IMR-90 (cell line): ENCODE measurements around the gene TLK2. TPM values are rescaled to one million over a fixed set of nuclear protein-coding genes. Genes with fewer than 3 reads are reported as not detected.

Experiments
- ATAC-seq: fragments of 200-7000 bp; cut with Tn5 transposase; 2 replicates; pipeline ENCODE4 v1.9.1; 2020; ENCODE audit warnings: low read depth, mild to moderate bottlenecking, moderate library complexity
- BruUV-seq: library from RNA; stranded (reverse); fragments of 400-500 nt; replicated peaks from 2 replicates; lab custom pipeline; 2021; lab: Mats Ljungman, UMichigan
- CTCF ChIA-PET: fragments of 300-600 bp; formaldehyde crosslinking; extraction: SDS; loops from one replicate; lab custom pipeline; 2021; ENCODE audit warnings: antibody characterized with exemption; lab: Yijun Ruan, JAX
- POLR2A ChIA-PET: fragments of 300-600 bp; sonication (Branson Sonifier 250); formaldehyde crosslinking; loops from one replicate; lab custom pipeline; 2022; ENCODE audit warnings: antibody characterized with exemption; ENCODE audit not compliant: unreplicated experiment; lab: Charles Lee
- DNase-seq: peaks from one replicate; pipeline ENCODE4 v3.0.0; 2013
- H2AFZ ChIP-seq: replicated peaks from 2 replicates; pipeline ENCODE3; 2013; ENCODE audit warnings: low read length, mild to moderate bottlenecking; ENCODE audit not compliant: poor library complexity
- H2AK5ac ChIP-seq: 2 replicates; pipeline ENCODE4 v1.6.1; 2013; ENCODE audit warnings: low read depth, low read length, inconsistent platforms
- H2AK9ac ChIP-seq: replicated peaks from 2 replicates; pipeline ENCODE3; 2013; ENCODE audit warnings: mild to moderate bottlenecking, low read depth, low read length, moderate library complexity; ENCODE audit not compliant: poor library complexity
- H2BK120ac ChIP-seq: 2 replicates; pipeline ENCODE4 v1.6.1; 2013; ENCODE audit warnings: low read depth, low read length, inconsistent platforms
- H2BK15ac ChIP-seq: 3 replicates; pipeline ENCODE4 v1.6.1; 2013; ENCODE audit warnings: low read depth, low read length, inconsistent platforms
- H2BK20ac ChIP-seq: 2 replicates; pipeline ENCODE4 v1.6.1; 2013; ENCODE audit warnings: low read depth, mild to moderate bottlenecking, inconsistent platforms, low read length, moderate library complexity
- H2BK5ac ChIP-seq: 2 replicates; pipeline ENCODE4 v1.6.1; 2013; ENCODE audit warnings: mild to moderate bottlenecking, low read depth, low read length, inconsistent platforms; ENCODE audit not compliant: poor library complexity, severe bottlenecking
- H3K14ac ChIP-seq: replicated peaks from 2 replicates; pipeline ENCODE4 v1.6.1; 2013; ENCODE audit warnings: low read depth, low read length, inconsistent platforms
- H3K18ac ChIP-seq: 2 replicates; pipeline ENCODE4 v1.6.1; 2013; ENCODE audit warnings: low read depth, low read length, control low read depth
- H3K23ac ChIP-seq: 2 replicates; pipeline ENCODE4 v1.6.1; 2013; ENCODE audit warnings: low read depth, low read length, inconsistent platforms
- H3K27ac ChIP-seq: 2 replicates; pipeline ENCODE4 v1.5.1; 2013; ENCODE audit warnings: mild to moderate bottlenecking, control low read depth, low read length; ENCODE audit not compliant: insufficient read depth
- H3K27me3 ChIP-seq: 2 replicates; pipeline ENCODE4 v1.6.1; 2013; ENCODE audit warnings: low read length; ENCODE audit not compliant: control insufficient read depth, insufficient read depth
- H3K36me3 ChIP-seq: 2 replicates; pipeline ENCODE4 v1.6.1; 2013; ENCODE audit warnings: low read length, mixed read lengths; ENCODE audit not compliant: control insufficient read depth, insufficient read depth
- H3K4ac ChIP-seq: 2 replicates; pipeline ENCODE4 v1.6.1; 2013; ENCODE audit warnings: low read depth, low read length, inconsistent platforms
- H3K4me1 ChIP-seq: 2 replicates; pipeline ENCODE4 v1.6.1; 2013; ENCODE audit warnings: low read length, mixed read lengths; ENCODE audit not compliant: control insufficient read depth, insufficient read depth
- H3K4me2 ChIP-seq: 2 replicates; pipeline ENCODE4 v1.6.1; 2013; ENCODE audit warnings: low read depth, mild to moderate bottlenecking, control low read depth, low read length, moderate library complexity
- H3K4me3 ChIP-seq: 2 replicates; pipeline ENCODE4 v1.5.1; 2013; ENCODE audit warnings: low read depth, mild to moderate bottlenecking, control low read depth, low read length, moderate library complexity; ENCODE audit not compliant: insufficient read depth
- H3K56ac ChIP-seq: 2 replicates; pipeline ENCODE4 v1.6.1; 2013; ENCODE audit warnings: low read length, inconsistent platforms; ENCODE audit not compliant: insufficient read depth; ENCODE audit errors: extremely low read depth
- H3K79me1 ChIP-seq, 2 experiments: 2 replicates each; pipeline ENCODE4 v1.6.1; 2013; ENCODE audit warnings: low read length in 2 of 2, inconsistent platforms in 1 of 2, low read depth in 1 of 2
- H3K9ac ChIP-seq: 2 replicates; pipeline ENCODE4 v1.6.1; 2013; ENCODE audit warnings: low read depth, low read length, control low read depth
- H3K9me1 ChIP-seq: 2 replicates; pipeline ENCODE4 v1.6.1; 2013; ENCODE audit warnings: low read length, inconsistent platforms; ENCODE audit not compliant: insufficient read depth
- H3K9me3 ChIP-seq: 2 replicates; pipeline ENCODE4 v1.6.1; 2013; ENCODE audit warnings: low read length; ENCODE audit not compliant: control insufficient read depth, insufficient read depth
- H4K20me1 ChIP-seq: 2 replicates; pipeline ENCODE4 v1.6.1; 2013; ENCODE audit warnings: low read length, inconsistent platforms; ENCODE audit not compliant: insufficient read depth
- H4K5ac ChIP-seq: 2 replicates; pipeline ENCODE4 v1.6.1; 2013; ENCODE audit warnings: mild to moderate bottlenecking, low read depth, low read length, control low read depth
- H4K8ac ChIP-seq, 2 experiments: 2 replicates each; pipeline ENCODE4 v1.6.1; 2013; ENCODE audit warnings: low read depth in 2 of 2, low read length in 2 of 2, control low read depth in 1 of 2, inconsistent platforms in 1 of 2
- H4K91ac ChIP-seq: 2 replicates; pipeline ENCODE4 v1.6.1; 2013; ENCODE audit warnings: low read depth, low read length, inconsistent platforms; ENCODE audit not compliant: insufficient read depth
- CEBPB ChIP-seq: IDR thresholded peaks from 2 replicates; pipeline ENCODE4 v1.6.1; 2012; ENCODE audit warnings: low read depth, low read length, improper control_type of control experiment
- CHD1 ChIP-seq: IDR thresholded peaks from 2 replicates; pipeline ENCODE4 v1.6.1; 2012; ENCODE audit warnings: low read depth, low read length, improper control_type of control experiment
- FOS ChIP-seq: fragments of 150-350 bp; IDR thresholded peaks from 2 replicates; pipeline ENCODE4 v1.6.1; 2016; ENCODE audit warnings: low read depth, low read length
- MAZ ChIP-seq: IDR thresholded peaks from 2 replicates; pipeline ENCODE4 v1.6.1; 2012; ENCODE audit warnings: low read depth, mild to moderate bottlenecking, low read length, improper control_type of control experiment, moderate library complexity, borderline replicate concordance
- MXI1 ChIP-seq: IDR thresholded peaks from 2 replicates; pipeline ENCODE4 v1.6.1; 2012; ENCODE audit warnings: low read depth, mild to moderate bottlenecking, low read length, moderate library complexity, borderline replicate concordance
- NFE2L2 ChIP-seq: fragments of 150-350 bp; IDR thresholded peaks from 2 replicates; pipeline ENCODE4 v1.6.1; 2016; ENCODE audit warnings: low read depth, mild to moderate bottlenecking, low read length
- POLR2A ChIP-seq: IDR thresholded peaks from 2 replicates; pipeline ENCODE4 v1.6.1; 2012; ENCODE audit warnings: mild to moderate bottlenecking, low read depth, low read length
- RAD21 ChIP-seq: IDR thresholded peaks from 2 replicates; pipeline ENCODE4 v1.6.1; 2012; ENCODE audit warnings: low read length, improper control_type of control experiment
- RCOR1 ChIP-seq: IDR thresholded peaks from 2 replicates; pipeline ENCODE4 v1.6.1; 2012; ENCODE audit warnings: mild to moderate bottlenecking, low read length, improper control_type of control experiment; ENCODE audit not compliant: insufficient replicate concordance
- RFX5 ChIP-seq: IDR thresholded peaks from 2 replicates; pipeline ENCODE4 v1.8.0; 2012; ENCODE audit warnings: low read depth, mild to moderate bottlenecking, low read length, moderate library complexity
- SMC3 ChIP-seq: fragments of 150-350 bp; IDR thresholded peaks from 2 replicates; pipeline ENCODE4 v1.6.1; 2016; ENCODE audit warnings: low read depth, mild to moderate bottlenecking, antibody characterized with exemption, low read length, moderate library complexity
- USF2 ChIP-seq: fragments of 150-350 bp; IDR thresholded peaks from 2 replicates; pipeline ENCODE4 v1.6.1; 2017; ENCODE audit warnings: mild to moderate bottlenecking, antibody characterized with exemption, low read length, low read depth
- WGBS, 2 experiments: methylation state at CpG; one replicate each; pipeline versions ENCODE4 v1.1.5 to v1.1.7; 2013; ENCODE audit warnings: missing lambda C conversion rate in 2 of 2; ENCODE audit not compliant: insufficient read length in 1 of 2; ENCODE audit errors: extremely low coverage in 2 of 2; 5-methylcytosine and 5-hydroxymethylcytosine counted together
- dilution Hi-C: fragments of 300-500 bp; cut with HindIII; formaldehyde crosslinking; loops from one replicate; pipeline ENCODE4 v1.14.3; 2018; ENCODE audit warnings: low sequenced_read_pairs; ENCODE audit not compliant: unreplicated experiment
- in situ Hi-C: fragments of 300-500 bp; cut with MboI; formaldehyde crosslinking; loops from 3 replicates; pipeline ENCODE4 v1.14.3; 2019; ENCODE audit warnings: low sequenced_read_pairs, inconsistent platforms, mixed read lengths
- intact Hi-C: fragments of 100-400 bp; cut with micrococcal nuclease; formaldehyde crosslinking; loops from 2 replicates; pipeline ENCODE4 v1.10.0; 2022
- polyA plus RNA-seq, 3 experiments: library from polyadenylated mRNA; depleted of rRNA; stranded (reverse); fragments of >200 nt; gene quantifications; 2 replicates each; pipeline ENCODE4 v1.2.3, GENCODE V29; 2012; ENCODE audit warnings: low replicate concordance in 1 of 3
- total RNA-seq: library from RNA; depleted of rRNA; stranded (reverse); fragments of >200 nt; gene quantifications from 2 replicates; pipeline ENCODE4 v1.2.3, GENCODE V29; 2012
- TF ChIP-seq, protein P1 (sequence below): conservative IDR thresholded peaks from 2 replicates; pipeline ENCODE4 v1.5.1; 2012; ENCODE audit warnings: mild to moderate bottlenecking, low read depth, low read length, improper control_type of control experiment
- TF ChIP-seq, protein P2 (sequence below): fragments of 150-350 bp; IDR thresholded peaks from 2 replicates; pipeline ENCODE4 v1.6.1; 2016; ENCODE audit warnings: low read depth, mild to moderate bottlenecking, low read length, moderate library complexity, borderline replicate concordance

Gene TLK2
- total and polyA plus RNA-seq, 2 of the 4 experiments (the other 2 are of a cell fraction) = 35.7 to 39.4 TPM

DNA sequence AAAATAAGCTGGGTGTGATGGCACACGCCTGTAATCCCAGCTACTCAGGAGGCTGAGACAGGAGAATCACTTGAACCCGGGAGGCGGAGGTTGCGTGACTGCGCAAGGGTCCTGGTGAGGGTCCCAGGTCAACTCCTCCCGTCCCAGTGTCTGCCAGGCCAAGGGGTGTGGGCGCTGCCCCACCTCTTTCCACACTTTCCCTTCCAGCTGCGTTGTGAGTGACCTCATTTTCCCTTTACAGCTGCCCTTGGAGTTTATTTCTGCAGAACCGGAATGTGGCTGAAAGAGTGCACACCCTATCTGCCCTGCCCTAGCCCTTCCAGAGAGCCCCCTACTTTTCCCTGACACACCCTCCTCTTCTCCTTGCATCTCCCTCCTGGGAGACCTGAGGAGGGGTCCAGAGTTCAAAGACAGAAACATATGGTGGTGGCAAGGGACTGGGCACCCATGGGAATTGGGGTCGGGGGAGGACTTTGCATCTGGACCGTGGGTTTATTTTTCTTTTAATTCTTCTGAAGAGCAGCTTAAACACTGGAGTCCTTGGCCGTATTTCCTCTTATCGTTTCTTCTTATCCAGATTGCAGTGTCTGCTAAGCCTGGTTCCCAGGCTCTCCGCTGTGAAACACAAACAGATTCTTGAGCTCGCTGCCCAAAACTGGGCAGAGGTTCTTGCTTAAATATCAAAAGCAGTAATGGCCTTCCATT lies 169.8 kb downstream of the TLK2 start:
- DNase-seq = peak; percentile 29
- TF ChIP-seq POLR2A (no peak), FOS (no peak), RFX5 (no peak), MXI1 (no peak), SMC3 (no peak), MAZ (no peak), CEBPB (no peak), RAD21 (no peak), RCOR1 (no peak), USF2 (no peak), CHD1 (no peak), NFE2L2 (no peak)
- TF ChIP-seq, protein P1, sequence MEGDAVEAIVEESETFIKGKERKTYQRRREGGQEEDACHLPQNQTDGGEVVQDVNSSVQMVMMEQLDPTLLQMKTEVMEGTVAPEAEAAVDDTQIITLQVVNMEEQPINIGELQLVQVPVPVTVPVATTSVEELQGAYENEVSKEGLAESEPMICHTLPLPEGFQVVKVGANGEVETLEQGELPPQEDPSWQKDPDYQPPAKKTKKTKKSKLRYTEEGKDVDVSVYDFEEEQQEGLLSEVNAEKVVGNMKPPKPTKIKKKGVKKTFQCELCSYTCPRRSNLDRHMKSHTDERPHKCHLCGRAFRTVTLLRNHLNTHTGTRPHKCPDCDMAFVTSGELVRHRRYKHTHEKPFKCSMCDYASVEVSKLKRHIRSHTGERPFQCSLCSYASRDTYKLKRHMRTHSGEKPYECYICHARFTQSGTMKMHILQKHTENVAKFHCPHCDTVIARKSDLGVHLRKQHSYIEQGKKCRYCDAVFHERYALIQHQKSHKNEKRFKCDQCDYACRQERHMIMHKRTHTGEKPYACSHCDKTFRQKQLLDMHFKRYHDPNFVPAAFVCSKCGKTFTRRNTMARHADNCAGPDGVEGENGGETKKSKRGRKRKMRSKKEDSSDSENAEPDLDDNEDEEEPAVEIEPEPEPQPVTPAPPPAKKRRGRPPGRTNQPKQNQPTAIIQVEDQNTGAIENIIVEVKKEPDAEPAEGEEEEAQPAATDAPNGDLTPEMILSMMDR = no peak
- TF ChIP-seq, protein P2, sequence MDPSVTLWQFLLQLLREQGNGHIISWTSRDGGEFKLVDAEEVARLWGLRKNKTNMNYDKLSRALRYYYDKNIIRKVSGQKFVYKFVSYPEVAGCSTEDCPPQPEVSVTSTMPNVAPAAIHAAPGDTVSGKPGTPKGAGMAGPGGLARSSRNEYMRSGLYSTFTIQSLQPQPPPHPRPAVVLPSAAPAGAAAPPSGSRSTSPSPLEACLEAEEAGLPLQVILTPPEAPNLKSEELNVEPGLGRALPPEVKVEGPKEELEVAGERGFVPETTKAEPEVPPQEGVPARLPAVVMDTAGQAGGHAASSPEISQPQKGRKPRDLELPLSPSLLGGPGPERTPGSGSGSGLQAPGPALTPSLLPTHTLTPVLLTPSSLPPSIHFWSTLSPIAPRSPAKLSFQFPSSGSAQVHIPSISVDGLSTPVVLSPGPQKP = no peak

More for the DNA sequence above, 169.8 kb downstream of the TLK2 start:
- Histone ChIP-seq H3K4me2 (peak overlapping the region; percentile 7; the same call in 1 of the 2 replicates), H3K9me1 (peaks cover 33% of the 10 kb centered on the region), H2AK5ac (peak overlapping the region; percentile 49), H3K4ac (peak overlapping the region; percentile 75), H3K56ac (no peak overlapping the region), H3K9ac (no peak overlapping the region), H2AFZ (no peak overlapping the region), H2AK9ac (no peak overlapping the region), H3K27me3 (no peaks in the 10 kb centered on the region), H4K20me1 (peaks cover 38% of the 10 kb centered on the region), H3K4me3 (no peak overlapping the region), H2BK20ac (peak overlapping the region; percentile 64; the same call in 1 of the 2 replicates), H4K91ac (peak overlapping the region; percentile 62), H3K4me1 (peaks cover 27% of the 10 kb centered on the region), H3K9me3 (no peaks in the 10 kb centered on the region), H3K14ac (peak overlapping the region; percentile 55; the same call in 1 of the 2 replicates), H3K18ac (no peak overlapping the region; the same call in 1 of the 2 replicates), H3K36me3 (peaks cover 11% of the 10 kb centered on the region), H2BK120ac (peak overlapping the region; percentile 64), H3K79me1 (peaks cover 30 to 84% of the 10 kb centered on the region in 2 experiments), H3K23ac (no peak overlapping the region), H2BK5ac (peak overlapping the region; percentile 14), H2BK15ac (no peak overlapping the region), H4K5ac (0 out of 2 replicates have a peak overlapping the region, but pooled peaks have one; percentile 17), H4K8ac (peak overlapping the region in 1 of 2 experiments; percentile 9; a peak in 1 of 4 replicates), H3K27ac (peak overlapping the region; percentile 86; the same call in 1 of the 2 replicates)
- peak; percentile 38 for ATAC-seq
- ChIA-PET POLR2A (interaction anchor here (0.6 kb wide), 1 partner anchor 10 kb away, joined by 5 read pairs; no protein-coding TSS in a partner anchor), CTCF (no interaction called here)
- WGBS, 2 experiments = 37% methylated on average over 3 of the region's 15 CpGs; no CpG with 5 or more reads in 1 of the 2 experiments
- in situ Hi-C loops = no loop called here
- dilution Hi-C loops = no loop called here
- BruUV-seq = no TSS peak
- intact Hi-C loops = no loop called here
